ENCODE measurements around the gene HNRNPD.

The HNRNPD gene

DNA sequence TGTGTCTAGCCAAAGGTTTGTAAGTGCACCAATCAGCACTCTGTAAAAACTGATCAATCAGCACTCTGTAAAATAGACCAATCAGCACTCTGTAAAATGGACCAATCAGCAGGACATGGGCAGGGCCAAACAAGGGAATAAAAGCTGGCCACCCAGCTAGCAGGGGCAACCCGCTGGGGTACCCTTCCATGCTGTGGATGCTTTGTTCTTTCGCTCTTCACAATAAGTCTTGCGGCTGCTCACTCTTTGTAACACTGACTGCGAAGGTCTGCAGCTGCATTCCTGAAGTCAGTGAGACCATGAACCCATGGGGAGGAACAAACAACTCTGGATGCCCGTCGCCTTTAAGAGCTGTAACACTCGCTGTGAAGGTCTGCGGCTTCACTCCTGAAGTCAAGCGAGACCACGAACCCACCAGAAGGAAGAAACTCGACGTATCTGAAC, 42.2 kb upstream of the HNRNPD start:
- TF ChIP-seq TAF1 (IDR thresholded peaks at IDR 0.05; ENCODE audit: borderline replicate concordance, insufficient read depth, low read length): no peak
- TF ChIP-seq REST (IDR thresholded peaks at IDR 0.05; ENCODE audit: insufficient read depth in 1 of 2, low read depth in 2 of 2, low read length in 2 of 2): no peak
- TF ChIP-seq SIN3A (IDR thresholded peaks at IDR 0.05; ENCODE audit: borderline replicate concordance, insufficient read depth, low read length): no peak
- TF ChIP-seq POLR2AphosphoS5 (IDR thresholded peaks at IDR 0.05; ENCODE audit: low read depth, low read length): no peak
- TF ChIP-seq FOXP2 (optimal IDR thresholded peaks at IDR 0.05; ENCODE audit: borderline replicate concordance, extremely low read depth, extremely low read length, insufficient read depth): no peak

DNA sequence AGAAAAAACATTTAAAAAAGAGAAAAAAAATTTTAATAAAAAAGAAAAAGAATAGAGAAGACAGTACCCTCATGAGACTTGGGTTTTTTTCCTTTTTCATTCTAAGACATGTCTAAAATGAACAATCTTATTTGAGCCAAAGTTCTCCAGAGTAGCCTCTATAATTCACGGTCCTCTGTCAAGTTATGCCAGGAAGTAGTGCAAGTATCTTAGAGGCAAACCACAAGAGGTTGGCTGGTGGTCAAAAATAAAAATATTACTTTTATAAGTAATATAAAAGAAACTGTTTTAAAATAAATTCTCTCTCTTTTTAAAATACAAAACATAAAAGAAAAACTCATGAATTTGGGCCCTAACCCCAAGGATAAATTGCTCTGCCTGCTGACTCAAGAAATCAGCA, 29.9 kb upstream of the HNRNPD start:
- TF ChIP-seq POLR2AphosphoS5 (IDR thresholded peaks at IDR 0.05; ENCODE audit: low read depth, low read length): no peak
- TF ChIP-seq FOXP2 (optimal IDR thresholded peaks at IDR 0.05; ENCODE audit: borderline replicate concordance, extremely low read depth, extremely low read length, insufficient read depth): no peak
- TF ChIP-seq SIN3A (IDR thresholded peaks at IDR 0.05; ENCODE audit: borderline replicate concordance, insufficient read depth, low read length): no peak
- no peak for TF ChIP-seq REST (IDR thresholded peaks at IDR 0.05; ENCODE audit: insufficient read depth in 1 of 2, low read depth in 2 of 2, low read length in 2 of 2)
- no peak for TF ChIP-seq TAF1 (IDR thresholded peaks at IDR 0.05; ENCODE audit: borderline replicate concordance, insufficient read depth, low read length)

- TF ChIP-seq SIN3A (IDR thresholded peaks at IDR 0.05; ENCODE audit: borderline replicate concordance, insufficient read depth, low read length) (no peak), FOXP2 (optimal IDR thresholded peaks at IDR 0.05; ENCODE audit: borderline replicate concordance, extremely low read depth, extremely low read length, insufficient read depth) (no peak), REST (IDR thresholded peaks at IDR 0.05; ENCODE audit: insufficient read depth in 1 of 2, low read depth in 2 of 2, low read length in 2 of 2) (no peak), TAF1 (IDR thresholded peaks at IDR 0.05; ENCODE audit: borderline replicate concordance, insufficient read depth, low read length) (no peak), POLR2AphosphoS5 (IDR thresholded peaks at IDR 0.05; ENCODE audit: low read depth, low read length) (no peak)
These were observed 28.5 kb upstream of the HNRNPD start for GRCh38 chr4:82402196-82402775.

DNA sequence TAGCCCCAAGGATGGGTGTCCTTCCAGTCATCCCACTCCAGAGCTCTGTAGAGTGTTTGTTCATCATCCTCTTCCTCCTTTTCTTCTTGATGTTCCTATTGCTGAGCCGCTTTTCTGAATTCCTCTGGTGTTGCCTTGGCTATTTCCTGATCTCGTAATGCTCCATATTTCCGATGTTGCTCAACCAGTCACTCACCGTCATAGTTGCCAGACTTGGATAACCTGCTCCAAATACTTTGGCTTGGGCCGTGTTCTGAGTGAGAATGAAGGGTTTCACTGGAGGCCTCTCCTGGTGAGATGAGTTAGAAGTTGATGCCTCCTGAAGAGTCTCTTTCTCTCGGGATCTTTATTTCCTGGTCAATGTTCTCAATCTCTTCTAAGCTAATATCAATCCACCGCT, 27.8 kb upstream of the HNRNPD start:
- TF ChIP-seq SIN3A (IDR thresholded peaks at IDR 0.05; ENCODE audit: borderline replicate concordance, insufficient read depth, low read length) (no peak), REST (IDR thresholded peaks at IDR 0.05; ENCODE audit: insufficient read depth in 1 of 2, low read depth in 2 of 2, low read length in 2 of 2) (no peak)

DNA sequence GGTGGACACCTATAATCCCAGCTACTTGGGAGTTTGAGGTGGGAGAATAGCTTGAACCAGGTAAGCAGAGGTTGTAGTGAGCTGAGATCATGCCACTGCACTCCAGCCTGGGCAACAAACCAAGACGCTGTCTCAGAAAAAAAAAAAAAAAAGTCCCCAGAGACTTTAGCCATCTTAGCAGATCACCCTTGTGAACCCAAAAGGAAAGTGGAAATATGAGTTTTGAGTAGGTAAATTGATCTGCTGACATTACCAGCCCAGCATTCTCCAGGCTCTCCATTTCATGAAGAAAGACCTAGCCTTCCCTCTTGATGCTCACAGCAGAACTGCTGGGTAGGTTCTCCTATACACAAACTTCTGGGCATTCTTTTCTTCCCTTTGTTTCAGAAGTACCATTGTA, 24.5 kb upstream of the HNRNPD start:
- no peak for TF ChIP-seq REST (IDR thresholded peaks at IDR 0.05; ENCODE audit: insufficient read depth in 1 of 2, low read depth in 2 of 2, low read length in 2 of 2)
- TF ChIP-seq FOXP2 (optimal IDR thresholded peaks at IDR 0.05; ENCODE audit: borderline replicate concordance, extremely low read depth, extremely low read length, insufficient read depth): no peak
- TF ChIP-seq POLR2AphosphoS5 (IDR thresholded peaks at IDR 0.05; ENCODE audit: low read depth, low read length): no peak
- TF ChIP-seq TAF1 (IDR thresholded peaks at IDR 0.05; ENCODE audit: borderline replicate concordance, insufficient read depth, low read length): no peak
- TF ChIP-seq SIN3A (IDR thresholded peaks at IDR 0.05; ENCODE audit: borderline replicate concordance, insufficient read depth, low read length): no peak

All from PFSK-1 (cell line).